NCI-H510A (cell line): ENCODE measurements around the gene SH2D3C.

Experiments used
- DNase-seq: peaks from one replicate; lab custom pipeline; 2025; lab: John Stamatoyannopoulos, UW

Gene SH2D3C

GRCh38 chr9:127806871-127807270 is 28.4 kb upstream of the SH2D3C start:
- no peak for DNase-seq

DNA sequence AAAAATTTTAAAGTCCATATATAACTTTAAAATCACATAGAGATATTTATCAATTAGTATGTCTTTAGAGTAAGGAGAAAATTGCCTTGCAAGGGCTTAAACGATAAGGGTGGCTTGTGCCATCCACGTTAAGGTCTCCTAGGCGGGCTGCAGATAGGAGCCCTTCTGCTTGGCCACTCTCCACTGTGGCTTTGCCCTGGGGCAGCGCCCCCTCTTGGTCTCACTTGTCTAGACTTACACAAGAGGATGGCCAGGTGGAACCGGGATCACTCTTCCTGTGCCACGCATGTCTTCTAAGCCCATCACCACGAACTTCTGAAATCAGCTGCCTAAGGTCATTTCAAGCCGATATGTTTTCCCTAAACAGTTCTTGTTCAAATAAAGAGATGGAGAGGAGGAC is 27.2 kb upstream of the SH2D3C start:
- peak; percentile 48 for DNase-seq

- DNase-seq = no peak
These were observed 25.3 kb upstream of the SH2D3C start for GRCh38 chr9:127803507-127804352.

DNA sequence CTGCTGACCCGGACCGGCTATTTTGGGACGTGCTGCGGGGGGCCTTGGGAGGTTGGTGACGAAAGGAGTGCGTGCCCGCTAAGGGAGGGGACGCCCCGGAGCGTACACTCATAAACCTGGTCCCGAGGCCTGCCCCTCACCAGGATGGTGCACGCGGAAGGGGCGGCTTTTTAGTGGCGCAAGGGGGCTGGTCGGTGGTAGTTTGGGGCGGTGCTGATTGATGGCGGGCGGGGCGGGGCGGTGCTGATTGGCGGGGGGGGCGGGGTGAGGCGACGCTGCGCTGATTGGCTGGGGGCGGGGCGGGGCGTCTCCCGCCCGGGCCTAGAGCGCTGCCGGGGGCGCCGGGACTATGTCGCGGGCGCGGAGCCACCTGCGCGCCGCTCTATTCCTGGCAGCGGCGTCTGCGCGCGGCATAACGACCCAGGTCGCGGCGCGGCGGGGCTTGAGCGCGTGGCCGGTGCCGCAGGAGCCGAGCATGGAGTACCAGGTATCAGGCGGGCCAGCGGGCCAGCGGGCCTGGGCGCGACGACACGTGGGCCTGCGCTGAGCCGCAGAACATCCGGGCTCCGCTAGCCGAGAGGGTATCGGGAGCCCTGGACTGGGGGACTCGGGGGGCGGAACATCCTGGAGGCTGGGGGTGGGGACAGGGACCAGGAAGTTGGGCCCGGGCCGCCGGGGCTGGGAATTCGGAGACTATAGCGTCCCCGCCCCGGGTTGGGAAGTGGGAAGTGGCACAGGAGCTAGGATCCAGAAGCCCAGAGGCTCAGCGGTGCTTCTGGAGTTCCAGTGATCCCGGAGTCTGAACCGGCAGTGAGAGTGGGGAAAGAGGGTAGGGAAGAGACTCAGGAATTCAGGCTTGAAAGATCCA is 24.3 kb upstream of the SH2D3C start, which contains the start of gene FPGS:
Gene FPGS, plus strand, starts transcription at position 307 of the 868 bp plus-strand sequence. Its CDS starts 43 bp downstream, at position 350.
- DNase-seq = peak; percentile 86

DNA sequence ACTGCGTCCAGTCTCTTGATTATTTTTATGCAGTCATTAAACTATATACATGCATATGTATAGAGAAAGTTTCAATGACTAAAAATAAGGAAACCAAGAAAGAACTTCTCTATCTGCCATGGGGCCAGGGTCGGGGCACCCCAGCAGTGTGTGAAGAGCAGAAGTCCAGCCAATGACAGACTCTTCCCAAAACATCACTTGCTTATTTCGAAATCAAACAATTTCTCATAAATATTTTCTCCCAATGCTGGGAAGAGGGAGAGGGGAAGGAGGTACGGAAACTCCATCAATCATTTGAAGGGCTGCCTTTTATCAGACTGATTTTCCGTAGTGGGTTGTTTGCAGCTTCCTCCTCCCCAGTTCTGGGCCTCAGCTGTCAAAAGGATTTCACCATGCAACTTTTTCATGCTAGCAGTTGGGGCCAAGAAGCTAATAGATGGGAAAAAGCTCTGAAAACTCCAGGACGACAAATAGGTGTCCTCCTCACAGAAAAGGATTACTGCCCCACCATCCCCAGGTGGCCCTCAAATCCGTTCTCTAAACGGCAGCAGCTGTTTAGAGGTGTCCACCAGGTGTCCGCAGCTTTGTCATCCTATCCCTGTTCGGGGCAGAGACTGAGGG is 23.6 kb upstream of the SH2D3C start:
- no peak for DNase-seq

DNA sequence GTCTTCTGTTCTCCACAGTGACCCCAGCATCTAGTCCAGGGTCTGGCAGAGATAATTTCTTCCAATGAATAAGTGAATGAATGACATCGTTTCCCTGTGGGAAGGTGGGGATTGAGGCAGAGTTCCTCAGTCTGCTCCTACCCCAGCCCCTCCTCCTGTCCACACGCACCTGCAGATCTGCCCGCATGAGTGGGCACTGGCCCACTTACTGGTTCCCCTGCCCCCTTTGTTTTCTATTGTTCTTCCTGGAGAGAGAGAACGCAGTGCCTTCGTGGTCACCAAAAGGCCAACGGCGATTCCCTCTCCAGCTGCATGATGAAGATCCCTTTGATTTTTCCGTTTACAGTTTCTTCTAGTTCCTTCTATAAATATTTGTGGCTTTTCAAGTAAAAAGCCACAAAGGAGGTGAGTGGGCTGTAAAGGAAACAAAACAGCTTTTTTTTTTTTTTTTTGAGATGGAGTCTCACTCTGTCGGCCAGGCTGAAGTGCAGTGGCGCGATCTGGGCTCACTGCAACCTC is 18.4 kb upstream of the SH2D3C start:
- DNase-seq = no peak

- DNase-seq = no peak
These were observed 17.9 kb upstream of the SH2D3C start for GRCh38 chr9:127796225-127796813.

DNA sequence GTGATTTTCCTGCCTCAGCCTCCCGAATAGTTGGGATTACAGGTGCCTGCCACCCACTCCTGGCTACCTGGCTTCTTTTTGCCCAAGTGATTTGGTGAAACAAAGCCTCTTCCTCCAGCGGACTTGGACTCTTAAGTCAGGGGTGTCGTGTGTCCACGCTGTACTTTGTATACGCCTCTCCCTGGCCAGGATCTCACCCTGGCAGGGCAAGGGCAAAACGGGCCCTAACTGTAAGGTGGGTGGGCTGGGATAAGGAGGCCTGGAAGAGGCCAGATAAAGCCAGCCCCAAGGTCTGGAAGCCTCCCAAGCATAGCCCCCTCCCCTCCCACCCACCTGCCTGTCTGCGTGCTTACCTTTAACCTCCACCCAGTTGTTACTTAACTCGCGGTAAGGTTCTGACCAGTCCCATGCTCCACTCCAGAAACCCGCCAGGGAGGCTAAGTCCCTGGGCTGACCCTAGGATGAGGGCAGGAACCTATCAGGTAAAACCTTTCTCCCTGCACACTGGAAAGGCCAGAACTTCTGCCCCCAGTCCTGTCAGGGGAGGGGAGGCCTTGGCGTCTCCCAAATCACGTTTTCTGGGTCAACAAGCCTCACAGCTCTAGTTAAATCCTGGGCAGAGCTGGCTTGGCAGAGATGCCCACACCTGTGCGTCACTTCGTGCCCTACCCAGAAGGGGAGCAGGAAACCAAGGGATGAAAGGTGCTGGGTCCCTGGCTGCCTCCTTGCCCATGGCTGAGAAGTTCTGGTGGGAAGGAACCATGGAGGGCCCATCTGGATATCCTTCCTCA is 15.7 kb upstream of the SH2D3C start:
- DNase-seq = no peak

GRCh38 chr9:127793093-127793708 is 14.7 kb upstream of the SH2D3C start:
- no peak for DNase-seq

DNA sequence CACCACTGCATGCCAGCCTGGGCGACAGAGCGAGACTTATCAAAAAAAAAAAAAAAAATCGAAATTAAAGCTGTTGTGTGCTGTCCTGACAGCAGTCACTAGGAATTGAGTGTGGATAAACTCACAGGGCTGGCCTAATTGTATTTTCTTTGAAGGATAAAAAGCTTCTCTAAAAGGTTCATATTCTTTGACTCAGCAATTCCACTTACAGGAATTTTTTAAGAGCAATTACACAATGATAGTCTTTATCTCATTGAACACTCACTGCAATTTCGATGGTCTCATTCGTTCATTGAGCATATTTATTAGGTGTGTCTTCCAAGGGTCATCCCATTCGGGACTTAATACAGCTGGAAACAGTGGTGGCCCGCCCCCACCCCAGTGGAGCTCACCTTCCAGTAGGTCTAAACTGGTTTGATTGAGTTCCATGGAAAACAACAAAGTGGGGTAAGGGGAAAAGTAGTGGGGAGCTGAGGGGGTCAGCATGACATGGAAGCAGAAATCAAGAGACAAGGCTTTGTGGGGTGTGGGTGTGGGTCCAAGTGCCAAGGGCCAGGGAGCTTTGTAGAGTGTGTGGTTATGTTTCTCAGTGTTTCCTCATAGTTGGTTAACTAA is 14.1 kb upstream of the SH2D3C start:
- DNase-seq = no peak

- DNase-seq = no peak
These were observed 12.6 kb upstream of the SH2D3C start for GRCh38 chr9:127791085-127791484.

GRCh38 chr9:127790094-127790855 is 11.8 kb upstream of the SH2D3C start:
- no peak for DNase-seq

- no peak for DNase-seq
These were observed 10.7 kb upstream of the SH2D3C start for GRCh38 chr9:127789179-127789578.

GRCh38 chr9:127788337-127789011 is 10.0 kb upstream of the SH2D3C start:
- DNase-seq = no peak

DNA sequence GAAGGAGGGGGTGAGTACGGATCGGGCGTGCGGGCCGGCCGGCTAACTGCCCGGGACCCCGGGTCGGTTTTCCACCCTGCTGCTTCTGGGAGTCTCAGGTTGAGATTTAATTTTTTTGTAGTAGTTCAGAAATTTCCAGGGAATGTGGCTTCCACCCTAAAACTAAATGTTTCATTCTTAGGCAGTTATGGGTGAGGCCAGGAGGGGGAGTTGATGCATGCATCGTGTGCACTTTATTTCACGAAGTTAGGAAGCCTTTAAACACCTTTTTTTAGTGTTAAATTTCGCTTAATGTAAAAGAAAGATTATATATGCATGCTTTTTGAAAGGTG is 8.3 kb upstream of the SH2D3C start:
- no peak for DNase-seq

- peak; percentile 85 for DNase-seq
These were observed 7.7 kb upstream of the SH2D3C start, which contains the start of gene CDK9 for GRCh38 chr9:127785933-127786772. CDK9 (plus strand) TSS chr9:127786034; CDS start chr9:127786149, 115 bp downstream.

DNA sequence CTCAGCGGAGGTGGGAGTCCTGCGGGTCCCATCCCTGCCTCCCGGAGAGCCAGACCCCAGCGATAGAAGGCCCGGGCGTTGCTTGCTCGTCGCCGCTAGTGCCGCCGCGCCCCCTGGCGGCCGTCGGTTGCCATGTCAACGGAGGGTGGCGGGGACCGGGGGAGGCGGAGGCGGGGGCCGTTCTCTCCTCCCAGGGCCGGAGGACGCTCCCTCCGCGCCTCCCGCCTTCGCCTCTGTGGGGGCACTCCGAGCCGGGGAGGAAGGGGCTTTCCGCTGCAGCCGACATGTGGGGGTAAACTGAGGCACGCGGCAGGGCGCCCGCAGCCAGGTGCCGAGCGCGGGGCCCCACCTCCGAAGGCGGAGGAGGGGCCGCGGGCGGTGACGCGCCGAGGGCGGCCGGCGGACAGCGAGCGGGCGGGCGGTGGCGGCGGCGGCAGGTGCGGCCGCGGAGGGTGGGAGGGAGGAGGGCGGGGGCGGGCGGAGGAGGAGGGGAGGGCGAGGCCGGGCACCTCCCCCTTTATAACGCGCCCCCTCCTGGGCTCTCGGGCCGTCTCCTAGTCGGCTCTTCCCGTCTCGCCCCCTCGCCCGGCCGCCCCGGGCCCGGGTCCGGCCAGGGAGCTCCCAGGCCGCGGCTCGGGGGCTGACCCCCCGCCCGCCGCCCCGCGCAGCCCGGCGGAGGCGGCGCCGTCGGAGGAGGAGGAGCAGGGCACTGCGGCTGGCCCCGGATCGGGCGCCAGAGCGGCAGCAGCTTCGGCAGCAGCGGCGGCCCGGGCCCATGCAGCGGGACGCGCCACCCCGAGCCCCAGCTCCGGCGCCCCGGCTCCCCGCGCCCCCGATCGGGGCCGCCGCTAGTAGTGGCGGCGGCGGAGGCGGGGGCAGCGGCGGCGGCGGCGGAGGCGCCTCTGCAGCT is 6.8 kb upstream of the SH2D3C start:
- peak; percentile 74 for DNase-seq
